Iris pigment epithelial cell (primary cell): ENCODE data around the gene LAMA2.

Experiments used
- DNase-seq: peaks from one replicate; pipeline ENCODE4 v3.0.0-alpha.2; 2011; ENCODE audit warnings: low read depth

Gene LAMA2

GRCh38 chr6:128899341-128900050 is 16.6 kb downstream of the LAMA2 start:
- DNase-seq = no peak

- no peak for DNase-seq
Observed at GRCh38 chr6:128903715-128904114, 20.8 kb downstream of the LAMA2 start.

GRCh38 chr6:128914051-128914450 is 31.1 kb downstream of the LAMA2 start:
- no peak for DNase-seq

- no peak for DNase-seq
Observed at GRCh38 chr6:128918886-128919285, 35.9 kb downstream of the LAMA2 start.

GRCh38 chr6:128919412-128920180 is 36.7 kb downstream of the LAMA2 start:
- peak; percentile 12 for DNase-seq

- no peak for DNase-seq
Observed at GRCh38 chr6:128925765-128926164, 42.8 kb downstream of the LAMA2 start.

- no peak for DNase-seq
Observed at GRCh38 chr6:128929869-128930268, 46.9 kb downstream of the LAMA2 start.

GRCh38 chr6:128930321-128930720 is 47.4 kb downstream of the LAMA2 start:
- DNase-seq = no peak

GRCh38 chr6:128932061-128932460 is 49.1 kb downstream of the LAMA2 start:
- peak; percentile 54 for DNase-seq

GRCh38 chr6:128950864-128951263 is 67.9 kb downstream of the LAMA2 start:
- no peak for DNase-seq

- no peak for DNase-seq
Observed at GRCh38 chr6:128952902-128953301, 70.0 kb downstream of the LAMA2 start.

- DNase-seq = no peak
Observed at GRCh38 chr6:128954308-128955043, 71.5 kb downstream of the LAMA2 start.

GRCh38 chr6:128963561-128963960 is 80.6 kb downstream of the LAMA2 start:
- DNase-seq = peak; percentile 21

- no peak for DNase-seq
Observed at GRCh38 chr6:128964233-128964755, 81.4 kb downstream of the LAMA2 start.

- DNase-seq = no peak
Observed at GRCh38 chr6:128964771-128965170, 81.8 kb downstream of the LAMA2 start.

- no peak for DNase-seq
Observed at GRCh38 chr6:128966934-128967333, 84.0 kb downstream of the LAMA2 start.

- DNase-seq = peak; percentile 60
Observed at GRCh38 chr6:128979071-128979470, 96.1 kb downstream of the LAMA2 start.

- peak; percentile 54 for DNase-seq
Observed at GRCh38 chr6:128981716-128982115, 98.8 kb downstream of the LAMA2 start.

GRCh38 chr6:128990360-128990759 is 107.4 kb downstream of the LAMA2 start:
- no peak for DNase-seq

GRCh38 chr6:128990915-128991314 is 108.0 kb downstream of the LAMA2 start:
- DNase-seq = no peak

GRCh38 chr6:128993166-128993565 is 110.2 kb downstream of the LAMA2 start:
- DNase-seq = no peak

- no peak for DNase-seq
Observed at GRCh38 chr6:128997880-128998279, 114.9 kb downstream of the LAMA2 start.
